HK-2 (cell line): ENCODE measurements around the gene ZNF581.
A peak's percentile ranks its signal among the peaks of the same experiment; 100 is the strongest.

Experiments used
- DNase-seq: peaks from one replicate; pipeline ENCODE4 v3.0.0-alpha.2; 2018; ENCODE audit not compliant: unreplicated experiment

ZNF581 gene

GRCh38 chr19:55626350-55626749 lies 17.1 kb upstream of the ZNF581 start:
- DNase-seq = no peak

GRCh38 chr19:55632463-55632834 lies 11.0 kb upstream of the ZNF581 start:
- DNase-seq = peak; percentile 91

DNA sequence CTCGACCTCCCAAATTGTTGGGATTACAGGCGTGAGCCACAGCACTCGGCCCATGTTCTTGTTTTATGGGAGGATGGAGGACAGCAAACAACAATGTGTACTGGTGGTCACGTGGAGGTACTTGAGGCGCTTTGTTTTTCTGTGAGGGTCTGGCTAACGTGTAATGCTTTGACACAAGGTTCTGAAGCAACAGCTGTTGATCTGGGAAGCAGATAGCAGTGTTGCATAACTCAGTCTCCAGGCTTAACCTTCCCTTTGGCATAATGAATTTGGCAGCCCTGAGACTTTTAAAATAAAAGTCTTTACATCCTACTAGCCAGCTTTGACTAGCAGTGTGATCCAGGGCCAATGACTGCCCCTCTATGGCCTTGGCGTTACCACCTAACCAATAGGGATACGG lies 9.6 kb upstream of the ZNF581 start:
- no peak for DNase-seq

DNA sequence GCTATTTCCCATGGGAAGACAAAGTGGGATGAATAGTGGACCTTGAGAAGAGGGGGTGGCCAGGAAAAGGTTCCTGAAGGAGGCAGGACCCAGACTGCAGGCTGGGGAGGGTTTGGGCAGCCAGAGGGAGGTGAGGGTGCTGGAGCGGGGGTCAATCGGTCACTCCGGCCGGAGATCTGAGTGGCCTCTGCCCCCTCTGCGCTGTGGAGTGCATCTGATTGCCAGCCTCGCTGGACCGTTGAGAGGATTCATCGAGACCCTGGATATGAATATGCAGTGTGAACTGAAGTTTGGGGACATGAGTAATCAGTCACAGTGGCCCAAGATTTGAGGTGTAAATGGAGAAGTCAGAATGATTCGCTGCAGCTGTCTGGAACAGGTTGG lies 8.1 kb upstream of the ZNF581 start:
- no peak for DNase-seq

GRCh38 chr19:55635856-55636440 lies 7.5 kb upstream of the ZNF581 start:
- DNase-seq = no peak

DNA sequence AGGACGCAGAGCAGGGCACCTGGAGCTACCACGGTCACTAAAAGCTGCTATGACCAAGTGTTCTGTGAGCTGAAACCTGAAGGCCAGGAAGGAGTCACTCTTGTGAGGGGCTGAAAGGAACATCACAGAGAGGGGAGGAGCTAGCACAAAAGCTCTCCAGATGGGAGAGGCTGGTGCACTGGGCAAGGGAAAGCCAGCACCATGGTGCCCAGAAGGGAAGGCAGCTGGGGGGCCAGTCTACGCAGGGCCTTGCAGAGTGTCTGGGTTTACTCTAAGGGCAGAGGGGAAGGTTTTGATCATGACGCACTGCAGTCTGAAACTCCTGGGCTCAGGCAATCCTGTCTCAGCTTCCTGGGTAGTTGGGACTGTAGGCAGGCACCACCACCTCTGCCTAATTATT lies 6.7 kb upstream of the ZNF581 start:
- no peak for DNase-seq

DNA sequence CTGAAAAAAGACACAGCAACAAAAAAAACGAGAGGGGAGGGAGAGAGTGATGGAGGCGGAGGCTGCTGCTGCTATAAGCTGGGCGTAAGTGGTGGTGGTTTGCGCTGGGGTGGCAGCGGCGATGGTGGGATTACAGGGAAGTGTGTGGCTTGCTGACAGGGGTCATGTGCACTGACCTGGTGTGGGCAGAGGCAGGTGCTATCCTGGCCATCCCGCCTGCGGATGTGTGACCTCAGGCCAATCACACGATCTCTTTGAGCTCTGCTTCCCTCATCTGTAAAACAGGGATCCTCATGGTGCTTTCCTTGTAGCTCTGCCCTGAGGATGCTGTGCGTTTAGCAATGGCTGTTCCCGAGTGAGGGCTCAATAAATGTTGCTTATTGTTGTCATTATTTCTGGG lies 5.9 kb upstream of the ZNF581 start:
- DNase-seq = no peak

DNA sequence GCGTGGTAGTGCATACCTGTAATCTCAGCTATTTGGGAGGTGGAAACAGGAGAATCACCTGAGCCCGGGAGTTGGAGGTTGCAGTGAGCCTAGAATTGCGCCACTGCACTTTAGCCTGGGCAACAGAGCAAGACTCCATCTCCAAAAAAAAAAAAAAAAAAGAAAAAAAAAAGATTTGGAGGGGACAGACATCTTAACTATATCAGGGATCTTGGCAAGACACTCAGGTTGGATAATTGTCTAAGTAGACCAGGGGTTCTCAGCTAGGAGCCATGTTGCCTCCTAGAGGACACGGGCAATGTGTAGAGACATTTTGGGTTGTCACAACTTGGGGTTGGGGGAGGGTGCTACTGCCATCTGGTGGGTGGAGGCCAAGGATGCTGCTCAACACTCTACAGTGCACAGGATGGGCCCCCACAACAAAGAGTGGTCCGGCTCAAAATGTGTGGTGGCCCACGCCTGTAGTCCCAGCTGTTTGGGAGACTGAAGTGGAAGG lies 4.5 kb upstream of the ZNF581 start:
- peak; percentile 52 for DNase-seq

GRCh38 chr19:55640043-55640576 lies 3.3 kb upstream of the ZNF581 start:
- peak; percentile 93 for DNase-seq

DNA sequence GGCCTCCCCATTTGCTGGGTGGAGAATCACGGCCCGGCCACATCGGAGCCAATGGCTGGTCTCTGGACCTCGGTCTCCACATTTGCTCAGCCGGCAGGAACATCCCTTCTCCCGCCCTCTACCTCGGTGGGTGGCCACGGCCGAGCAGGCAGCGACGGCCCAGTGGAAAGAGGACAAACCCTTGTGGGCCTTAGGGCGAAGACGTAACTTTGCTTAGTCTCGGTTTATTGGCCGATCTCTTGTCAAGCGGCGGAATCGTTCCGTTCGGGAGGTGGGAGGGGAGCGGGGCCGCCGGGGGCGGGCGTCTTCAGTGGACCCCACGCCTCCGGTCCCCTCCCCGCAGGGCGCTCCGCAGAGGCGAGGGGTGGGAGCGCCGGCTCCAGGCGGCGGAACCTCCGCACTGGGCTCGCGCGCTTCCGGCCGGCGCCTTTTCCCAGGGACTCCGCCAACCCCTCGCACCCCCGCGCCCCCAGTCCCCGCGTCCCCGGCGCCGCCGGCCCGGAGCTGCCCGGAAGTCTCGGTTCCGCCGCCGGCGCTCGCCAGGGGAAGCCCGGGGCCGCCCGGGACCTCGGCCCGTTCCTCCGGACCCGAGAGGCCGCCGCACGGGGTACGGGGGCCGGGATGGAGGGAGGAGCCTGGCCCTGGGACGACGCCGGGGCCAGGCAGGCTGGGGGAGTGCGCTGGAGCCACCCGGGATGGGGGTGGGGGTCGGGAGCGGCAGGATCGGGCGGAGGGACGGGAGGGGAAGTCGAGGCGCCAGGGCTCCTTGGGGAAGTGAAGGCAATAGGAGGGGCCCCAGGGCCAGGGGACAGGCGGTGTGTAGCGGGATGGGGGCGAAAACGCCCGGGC lies 2.6 kb upstream of the ZNF581 start, which contains the start of gene ZNF580:
TSS of gene ZNF580 (plus strand) at position 426 of the 849 bp plus-strand sequence. CDS start 1,507 bp downstream, outside the sequence.
- peak; percentile 86 for DNase-seq

GRCh38 chr19:55641426-55642152 lies 1.9 kb upstream of the ZNF581 start:
- peak; percentile 35 for DNase-seq

DNA sequence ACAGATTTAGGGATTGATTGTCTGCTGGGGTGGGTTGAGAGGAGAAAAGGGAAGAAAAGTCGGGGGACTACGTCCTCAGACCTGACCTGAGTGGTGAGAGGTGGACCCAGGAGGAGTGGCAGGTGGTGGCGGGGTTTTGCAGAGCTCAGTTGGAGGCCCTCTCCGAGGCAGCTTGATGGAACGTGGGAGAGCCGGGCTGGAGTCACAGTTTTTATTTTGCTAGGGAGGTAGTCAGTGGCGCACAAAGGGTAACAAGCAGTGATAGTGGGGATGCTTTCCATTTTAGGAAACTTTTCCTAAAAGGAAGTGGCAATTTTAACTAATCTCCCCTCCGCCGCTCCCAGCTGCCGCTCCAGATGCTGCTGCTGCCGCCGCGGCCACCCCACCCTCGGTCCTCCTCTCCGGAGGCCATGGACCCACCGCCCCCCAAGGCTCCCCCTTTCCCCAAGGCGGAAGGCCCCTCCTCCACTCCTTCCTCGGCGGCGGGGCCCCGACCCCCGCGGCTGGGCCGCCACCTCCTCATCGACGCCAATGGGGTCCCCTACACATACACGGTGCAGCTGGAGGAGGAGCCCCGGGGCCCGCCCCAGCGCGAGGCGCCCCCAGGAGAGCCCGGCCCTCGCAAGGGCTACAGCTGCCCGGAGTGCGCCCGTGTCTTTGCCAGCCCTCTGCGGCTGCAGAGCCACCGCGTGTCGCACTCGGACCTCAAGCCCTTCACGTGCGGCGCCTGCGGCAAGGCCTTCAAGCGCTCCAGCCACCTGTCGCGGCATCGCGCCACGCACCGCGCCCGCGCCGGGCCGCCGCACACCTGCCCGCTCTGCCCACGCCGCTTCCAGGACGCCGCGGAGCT lies 1.1 kb upstream of the ZNF581 start:
- peak; percentile 47 for DNase-seq

DNA sequence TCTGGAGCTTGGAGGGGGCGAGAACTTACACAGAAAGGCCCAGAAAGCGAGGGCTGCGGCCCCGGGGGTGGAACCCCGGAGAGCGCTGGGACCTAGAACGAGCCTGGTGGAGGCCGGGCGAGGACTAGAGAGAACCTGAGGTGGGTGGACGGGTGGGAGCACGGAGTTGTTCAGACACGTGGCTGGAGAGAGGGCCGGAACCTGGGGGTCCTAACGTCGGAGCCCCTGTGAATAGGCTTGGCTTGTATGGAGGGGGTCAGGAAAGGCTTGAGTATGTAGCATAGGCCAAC lies 383 bp downstream of the ZNF581 start:
- DNase-seq = no peak

DNA sequence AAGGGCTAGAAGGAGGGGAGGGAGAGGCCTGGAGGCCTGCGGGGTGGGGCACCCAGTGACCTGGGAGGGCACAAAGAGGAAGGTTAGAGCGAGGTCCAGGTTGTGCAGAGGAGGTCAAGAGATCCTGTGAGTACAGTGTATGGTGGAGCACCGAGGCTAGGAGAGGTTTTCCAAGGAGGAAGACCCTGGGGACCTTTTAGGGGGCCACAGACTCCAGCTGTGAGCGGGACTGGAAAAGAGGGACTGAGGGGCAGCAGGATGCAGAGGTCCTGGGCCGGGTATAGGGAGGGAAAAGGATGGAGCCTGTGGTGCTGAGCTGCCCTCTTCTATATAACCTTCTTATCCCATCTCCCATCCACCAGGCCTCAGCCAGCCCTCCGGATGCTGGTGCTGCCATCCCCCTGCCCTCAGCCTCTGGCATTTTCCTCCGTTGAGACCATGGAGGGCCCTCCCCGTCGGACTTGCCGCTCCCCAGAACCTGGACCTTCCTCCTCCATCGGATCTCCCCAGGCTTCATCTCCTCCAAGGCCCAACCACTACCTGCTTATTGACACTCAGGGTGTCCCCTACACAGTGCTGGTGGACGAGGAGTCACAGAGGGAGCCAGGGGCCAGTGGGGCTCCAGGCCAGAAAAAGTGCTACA lies 863 bp downstream of the ZNF581 start:
- no peak for DNase-seq

- DNase-seq = peak; percentile 60
Measured at GRCh38 chr19:55644842-55645511, 1.5 kb downstream of the ZNF581 start.

GRCh38 chr19:55645512-55645881 lies 2.0 kb downstream of the ZNF581 start:
- DNase-seq = no peak

DNA sequence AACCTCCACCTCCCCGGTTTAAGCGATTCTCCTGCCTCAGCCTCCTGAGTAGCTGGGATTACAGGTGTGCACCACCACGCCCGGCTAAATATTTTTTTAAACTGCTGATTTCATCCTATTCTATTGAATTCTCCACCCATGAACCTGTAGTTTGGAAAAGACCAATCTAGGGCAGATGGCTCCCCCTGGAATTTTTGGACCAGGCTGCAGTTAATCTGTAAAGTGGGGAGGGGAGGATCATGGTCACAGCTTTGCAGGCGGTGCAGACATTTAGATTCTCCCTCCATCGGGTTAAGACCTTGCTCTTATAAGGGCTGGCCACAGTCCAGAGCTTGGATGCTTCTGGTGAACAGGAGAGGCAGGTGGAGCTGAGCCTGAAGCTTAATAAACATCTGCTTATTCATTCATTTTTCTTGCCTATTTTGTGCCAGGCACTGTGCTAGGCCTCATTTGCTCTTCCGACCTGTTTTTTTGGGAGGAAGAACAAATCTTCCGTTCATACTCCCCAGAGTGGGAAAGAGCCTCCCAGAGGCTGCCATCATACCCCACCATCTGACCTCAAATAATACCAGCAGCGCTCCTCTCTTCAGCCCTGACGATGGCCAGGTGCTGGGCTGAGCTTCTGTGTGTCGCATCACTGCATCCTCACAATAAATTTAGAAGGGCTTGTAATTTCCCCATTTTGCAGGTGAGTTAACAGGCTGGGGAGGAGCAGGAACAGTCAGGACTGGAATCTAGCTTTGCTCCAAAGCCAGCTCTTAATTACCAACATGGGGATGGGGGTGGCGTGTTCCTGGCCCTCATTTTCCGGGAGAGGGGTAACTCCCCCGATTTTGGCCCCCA lies 3.7 kb downstream of the ZNF581 start:
- no peak for DNase-seq

- no peak for DNase-seq
Measured at GRCh38 chr19:55647732-55648584, 4.5 kb downstream of the ZNF581 start, which contains the start of gene CCDC106. Gene CCDC106 (plus strand): TSS chr19:55648212. CDS start chr19:55649047, 835 bp downstream.
